Neural cell (in vitro differentiated cells): Measurements from ENCODE around the gene OPN1LW.

Experiments used
- CTCF ChIP-seq: fragments of 450-650 bp; IDR thresholded peaks from 2 replicates; pipeline ENCODE4 v1.5.1; 2014; ENCODE audit warnings: antibody characterized with exemption, mild to moderate bottlenecking, moderate library complexity; ENCODE audit not compliant: poor library complexity, severe bottlenecking
- EP300 ChIP-seq: fragments of 450-650 bp; conservative IDR thresholded peaks from 2 replicates; pipeline ENCODE4 v1.6.1; 2014; ENCODE audit warnings: antibody characterized with exemption, mild to moderate bottlenecking, moderate library complexity; ENCODE audit not compliant: poor library complexity, severe bottlenecking
- EZH2 ChIP-seq: fragments of 200-600, 300-800 bp; shearing (Covaris generic), sonication (generic); IDR thresholded peaks from 2 replicates; pipeline ENCODE4 v1.6.1; 2014; ENCODE audit warnings: antibody characterized with exemption, low read length, borderline replicate concordance, mild to moderate bottlenecking; ENCODE audit not compliant: insufficient read depth, poor library complexity, severe bottlenecking
- MXI1 ChIP-seq: fragments of 450-650 bp; conservative IDR thresholded peaks from 2 replicates; pipeline ENCODE4 v1.6.1; 2014; ENCODE audit warnings: antibody characterized with exemption, mild to moderate bottlenecking; ENCODE audit not compliant: poor library complexity, severe bottlenecking
- POLR2AphosphoS5 ChIP-seq: IDR thresholded peaks from 2 replicates; pipeline ENCODE4 v1.6.1; 2012
- REST ChIP-seq: IDR thresholded peaks from 2 replicates; pipeline ENCODE4 v1.6.1; 2012; ENCODE audit warnings: borderline replicate concordance
- SMC3 ChIP-seq: fragments of 450-650 bp; conservative IDR thresholded peaks from 2 replicates; pipeline ENCODE4 v1.6.1; 2014; ENCODE audit warnings: antibody characterized with exemption, mild to moderate bottlenecking, moderate library complexity; ENCODE audit not compliant: poor library complexity

- TF ChIP-seq EZH2 = no peak
- no peak for TF ChIP-seq CTCF
- TF ChIP-seq EP300 = no peak
- no peak for TF ChIP-seq SMC3
- no peak for TF ChIP-seq POLR2AphosphoS5
- TF ChIP-seq REST = no peak
- TF ChIP-seq MXI1 = no peak
These were observed 17.9 kb upstream of the OPN1LW start for GRCh38 chrX:154126101-154126500.
